Keratinocyte (primary cell): Measurements from ENCODE around the gene SAMD10. TPM values are rescaled to one million over a fixed set of nuclear protein-coding genes. Genes with fewer than 3 reads are reported as not detected.
A peak's percentile ranks its signal among the peaks of the same experiment; 100 is the strongest.

ENCODE experiments used
- DNase-seq: peaks from one replicate; pipeline ENCODE4 v3.0.0-alpha.2; 2011; ENCODE audit warnings: low read depth, missing footprints, low spot score
- FAIRE-seq: peaks from 2 replicates; lab custom pipeline; 2011; peaks lifted over from hg19 to GRCh38; lab: Jason Lieb, UNC
- H2AFZ ChIP-seq: 2 replicates; pipeline ENCODE4 v1.6.0; 2012; ENCODE audit warnings: low read length, control low read depth, inconsistent platforms; ENCODE audit not compliant: control insufficient read depth
- H3K27ac ChIP-seq: 2 replicates; pipeline ENCODE4 v1.5.1; 2011; ENCODE audit warnings: low read length; ENCODE audit not compliant: control insufficient read depth, insufficient read depth
- H3K27me3 ChIP-seq: 3 replicates; pipeline ENCODE4 v1.6.0; 2011; ENCODE audit warnings: low read length; ENCODE audit not compliant: control insufficient read depth, insufficient read depth; ENCODE audit errors: extremely low read depth
- H3K36me3 ChIP-seq, 2 experiments: 2 replicates in 1 of 2; 3 replicates in 1 of 2; pipeline ENCODE4 v1.5.1; 2011; ENCODE audit warnings: low read length in 2 of 2, mild to moderate bottlenecking in 1 of 2; ENCODE audit not compliant: control insufficient read depth in 2 of 2, insufficient read depth in 2 of 2; ENCODE audit errors: extremely low read depth in 1 of 2
- H3K4me1 ChIP-seq: 3 replicates; pipeline ENCODE4 v1.5.1; 2011; ENCODE audit warnings: low read length; ENCODE audit not compliant: control insufficient read depth, insufficient read depth; ENCODE audit errors: extremely low read depth
- H3K4me2 ChIP-seq: 3 replicates; pipeline ENCODE4 v1.6.0; 2011; ENCODE audit warnings: low read depth, low read length; ENCODE audit not compliant: control insufficient read depth, insufficient read depth; ENCODE audit errors: extremely low read depth
- H3K4me3 ChIP-seq, 3 experiments: fragments of 200-600 bp in 1 of 3; sonication (generic) in 1 of 3; 2 replicates in 2 of 3; 3 replicates in 1 of 3; pipeline ENCODE4 v1.5.1; 2011 to 2016; ENCODE audit warnings: low read length in 3 of 3, mild to moderate bottlenecking in 3 of 3, control low read depth in 2 of 3, inconsistent platforms in 1 of 3, low read depth in 1 of 3, mixed read lengths in 1 of 3, mixed run types in 1 of 3, moderate library complexity in 1 of 3; ENCODE audit not compliant: control insufficient read depth in 2 of 3, insufficient read depth in 2 of 3; ENCODE audit errors: extremely low read depth in 1 of 3
- H3K79me2 ChIP-seq: 2 replicates; pipeline ENCODE4 v1.6.0; 2012; ENCODE audit warnings: low read length; ENCODE audit not compliant: control insufficient read depth, insufficient read depth
- H3K9ac ChIP-seq: 3 replicates; pipeline ENCODE4 v1.6.0; 2011; ENCODE audit warnings: low read length; ENCODE audit not compliant: control insufficient read depth, insufficient read depth; ENCODE audit errors: extremely low read depth
- H3K9me1 ChIP-seq: 3 replicates; pipeline ENCODE4 v1.6.0; 2011; ENCODE audit warnings: low read length; ENCODE audit not compliant: control insufficient read depth, insufficient read depth; ENCODE audit errors: extremely low read depth
- H3K9me3 ChIP-seq: 2 replicates; pipeline ENCODE4 v1.5.1; 2012; ENCODE audit warnings: low read depth, low read length; ENCODE audit not compliant: control insufficient read depth
- H4K20me1 ChIP-seq: 3 replicates; pipeline ENCODE4 v1.6.0; 2011; ENCODE audit warnings: low read length; ENCODE audit not compliant: control insufficient read depth, insufficient read depth; ENCODE audit errors: extremely low read depth
- CTCF ChIP-seq, 3 experiments: IDR thresholded peaks in 1 of 3; conservative IDR thresholded peaks in 1 of 3; optimal IDR thresholded peaks in 1 of 3; 2 replicates in 2 of 3; 3 replicates in 1 of 3; pipeline versions ENCODE3 to v1.5.1; 2011; ENCODE audit warnings: low read length in 3 of 3, mild to moderate bottlenecking in 3 of 3, moderate library complexity in 2 of 3, control low read depth in 1 of 3, inconsistent platforms in 1 of 3; ENCODE audit not compliant: insufficient read depth in 2 of 3; ENCODE audit errors: extremely low read depth in 1 of 3
- EZH2 ChIP-seq: IDR thresholded peaks from one replicate; pipeline ENCODE4 v1.6.1; 2012; ENCODE audit warnings: inconsistent platforms, mild to moderate bottlenecking, low read length, moderate library complexity
- dilution Hi-C: fragments of 300-500 bp; cut with MboI; formaldehyde crosslinking; loops from one replicate; pipeline ENCODE4 v1.7.0; 2020; ENCODE audit warnings: low sequenced_read_pairs; ENCODE audit not compliant: extremely low pct_ligation_motif_present
- polyA plus RNA-seq, 5 experiments: library from polyadenylated mRNA; depleted of rRNA in 3 of 5; stranded (reverse) in 3 of 5; stranded (forward) in 1 of 5; unstranded in 1 of 5; fragments of >200 nt; gene quantifications; 1 replicate in 1 of 5; 2 replicates in 3 of 5; 3 replicates in 1 of 5; pipeline versions ENCODE4 v1.2.1 to v1.2.3, GENCODE V29; 2011 to 2012; ENCODE audit warnings: missing spikeins in 2 of 5, low read depth in 1 of 5, low replicate concordance in 1 of 5

The SAMD10 gene
- polyA plus RNA-seq, 1 donor (not counting 4 experiments of a cell fraction or from before 2014, with no cell fraction given), result 0.45 TPM

- H3K79me2 ChIP-seq, result peaks cover 20% of the 10 kb centered on the region
- no peaks in the 10 kb centered on the region for H4K20me1 ChIP-seq
- H3K27me3 ChIP-seq, result no peaks in the 10 kb centered on the region
- H3K4me2 ChIP-seq, result peak within 1 kb of the TSS; percentile 96
- TF ChIP-seq CTCF (optimal IDR thresholded peaks at IDR 0.05 in 1 of 3, IDR thresholded peaks at IDR 0.05 in 1 of 3, conservative IDR thresholded peaks at IDR 0.05 in 1 of 3; ENCODE audit: extremely low read depth in 1 of 3, insufficient read depth in 2 of 3, low read length in 3 of 3), result peak; percentile 80 to 92 (median 91)
- no peak for TF ChIP-seq EZH2
- H3K9me1 ChIP-seq, result no peaks in the 10 kb centered on the region
- DNase-seq (no peak), FAIRE-seq (no peak)
- H3K27ac ChIP-seq, result peak within 1 kb of the TSS; percentile 91
- peaks cover 29% of the 10 kb centered on the region for H3K4me1 ChIP-seq
- H3K9me3 ChIP-seq, result no peaks in the 10 kb centered on the region
- H3K9ac ChIP-seq, result peak within 1 kb of the TSS; percentile 80
- peak within 1 kb of the TSS; percentile 89 to 94 (median 91) for H3K4me3 ChIP-seq
- dilution Hi-C loops, result no loop called here
- H2AFZ ChIP-seq, result peak within 1 kb of the TSS; percentile 96
- peaks cover 8 to 25% of the 10 kb centered on the region in 2 experiments for H3K36me3 ChIP-seq
Measured at GRCh38 chr20:63980806-63981728, 1.6 kb upstream of the SAMD10 start, which contains the start of gene PRPF6. TSS of gene PRPF6 (plus strand) at chr20:63981132. CDS start at chr20:63981246, 114 bp downstream.

- no peak for TF ChIP-seq CTCF (optimal IDR thresholded peaks at IDR 0.05 in 1 of 3, IDR thresholded peaks at IDR 0.05 in 1 of 3, conservative IDR thresholded peaks at IDR 0.05 in 1 of 3; ENCODE audit: extremely low read depth in 1 of 3, insufficient read depth in 2 of 3, low read length in 3 of 3)
- TF ChIP-seq EZH2, result no peak
- peaks cover 20% of the 10 kb centered on the region for H3K79me2 ChIP-seq
- H3K4me1 ChIP-seq, result peaks cover 29% of the 10 kb centered on the region
- peak overlapping the region; percentile 96 for H3K4me2 ChIP-seq
- no peaks in the 10 kb centered on the region for H4K20me1 ChIP-seq
- no peaks in the 10 kb centered on the region for H3K9me1 ChIP-seq
- H3K9me3 ChIP-seq, result no peaks in the 10 kb centered on the region
- peak; percentile 81 for DNase-seq
- peak overlapping the region; percentile 80 for H3K9ac ChIP-seq
- dilution Hi-C loops, result no loop called here
- peaks cover 8 to 18% of the 10 kb centered on the region in 2 experiments for H3K36me3 ChIP-seq
- H3K4me3 ChIP-seq, result peak overlapping the region; percentile 89 to 94 (median 91)
- H3K27me3 ChIP-seq, result no peaks in the 10 kb centered on the region
- peak overlapping the region; percentile 72 for H2AFZ ChIP-seq
- peak overlapping the region; percentile 91 for H3K27ac ChIP-seq
- peak; percentile 67 for FAIRE-seq
Measured at GRCh38 chr20:63980317-63980805, 919 bp upstream of the SAMD10 start.
